ENCODE measurements around the gene MICAL2.

DNA sequence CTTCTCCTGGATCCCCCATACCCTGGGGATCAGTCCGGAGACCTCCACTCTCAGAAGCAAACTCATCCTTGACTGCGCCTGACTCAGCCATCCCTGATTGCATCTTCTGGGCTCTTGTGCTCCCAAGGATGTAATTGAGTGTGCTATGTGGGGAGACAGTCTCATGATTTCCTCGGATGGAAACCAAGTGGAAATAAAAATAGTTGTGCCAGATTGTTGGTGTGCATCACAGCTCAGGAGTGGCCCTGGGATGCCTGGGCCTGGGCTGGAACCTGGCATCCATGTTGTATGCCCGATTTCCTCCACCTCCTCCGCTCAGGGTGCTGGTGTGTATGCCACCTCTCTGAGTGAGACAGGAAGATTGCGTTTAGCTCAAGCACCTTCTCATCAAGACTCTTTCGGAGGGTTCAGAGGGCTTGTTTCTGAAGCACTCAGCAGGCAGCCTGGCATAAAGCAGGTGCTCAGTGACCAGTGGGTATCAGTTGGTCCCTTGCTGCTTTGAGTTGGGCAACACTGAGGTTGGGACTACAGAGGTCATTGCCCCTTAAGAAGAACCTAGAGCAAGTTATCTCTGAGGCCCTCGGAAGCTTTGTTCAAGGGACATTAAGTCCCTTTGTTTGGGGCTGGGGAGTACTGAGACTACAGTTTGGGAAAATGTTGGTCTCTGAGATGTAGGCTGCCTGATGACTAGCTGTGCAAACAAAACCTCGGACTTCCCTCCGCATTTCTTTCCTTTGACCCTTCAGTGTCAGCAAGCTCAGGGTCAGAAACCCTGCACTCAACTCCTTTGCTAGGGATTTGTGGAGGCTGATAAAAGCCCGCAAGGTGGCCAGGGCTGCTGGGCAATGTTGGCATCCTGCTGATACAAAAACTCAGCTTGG is 24.8 kb upstream of the MICAL2 start:
- TF ChIP-seq, protein P1, sequence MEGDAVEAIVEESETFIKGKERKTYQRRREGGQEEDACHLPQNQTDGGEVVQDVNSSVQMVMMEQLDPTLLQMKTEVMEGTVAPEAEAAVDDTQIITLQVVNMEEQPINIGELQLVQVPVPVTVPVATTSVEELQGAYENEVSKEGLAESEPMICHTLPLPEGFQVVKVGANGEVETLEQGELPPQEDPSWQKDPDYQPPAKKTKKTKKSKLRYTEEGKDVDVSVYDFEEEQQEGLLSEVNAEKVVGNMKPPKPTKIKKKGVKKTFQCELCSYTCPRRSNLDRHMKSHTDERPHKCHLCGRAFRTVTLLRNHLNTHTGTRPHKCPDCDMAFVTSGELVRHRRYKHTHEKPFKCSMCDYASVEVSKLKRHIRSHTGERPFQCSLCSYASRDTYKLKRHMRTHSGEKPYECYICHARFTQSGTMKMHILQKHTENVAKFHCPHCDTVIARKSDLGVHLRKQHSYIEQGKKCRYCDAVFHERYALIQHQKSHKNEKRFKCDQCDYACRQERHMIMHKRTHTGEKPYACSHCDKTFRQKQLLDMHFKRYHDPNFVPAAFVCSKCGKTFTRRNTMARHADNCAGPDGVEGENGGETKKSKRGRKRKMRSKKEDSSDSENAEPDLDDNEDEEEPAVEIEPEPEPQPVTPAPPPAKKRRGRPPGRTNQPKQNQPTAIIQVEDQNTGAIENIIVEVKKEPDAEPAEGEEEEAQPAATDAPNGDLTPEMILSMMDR (IDR thresholded peaks at IDR 0.05 in 4 of 5, conservative IDR thresholded peaks at IDR 0.05 in 1 of 5): no peak
- no peak for TF ChIP-seq POLR2A (IDR thresholded peaks at IDR 0.05)

All from gastrocnemius medialis (tissue), 4 donors.